Fibroblast of skin of left biceps (primary cell): ENCODE measurements around the gene THBS2.
"Not testable (repeated sequence)": the region's sequence is repeated elsewhere in the genome, so short reads cannot be mapped to it uniquely, and the experiment has no call there.

Experiments used
- DNase-seq, 2 experiments: peaks; one replicate each; pipeline ENCODE4 v3.0.0-alpha.2; 2013; ENCODE audit warnings: low read depth in 2 of 2

The THBS2 gene

DNA sequence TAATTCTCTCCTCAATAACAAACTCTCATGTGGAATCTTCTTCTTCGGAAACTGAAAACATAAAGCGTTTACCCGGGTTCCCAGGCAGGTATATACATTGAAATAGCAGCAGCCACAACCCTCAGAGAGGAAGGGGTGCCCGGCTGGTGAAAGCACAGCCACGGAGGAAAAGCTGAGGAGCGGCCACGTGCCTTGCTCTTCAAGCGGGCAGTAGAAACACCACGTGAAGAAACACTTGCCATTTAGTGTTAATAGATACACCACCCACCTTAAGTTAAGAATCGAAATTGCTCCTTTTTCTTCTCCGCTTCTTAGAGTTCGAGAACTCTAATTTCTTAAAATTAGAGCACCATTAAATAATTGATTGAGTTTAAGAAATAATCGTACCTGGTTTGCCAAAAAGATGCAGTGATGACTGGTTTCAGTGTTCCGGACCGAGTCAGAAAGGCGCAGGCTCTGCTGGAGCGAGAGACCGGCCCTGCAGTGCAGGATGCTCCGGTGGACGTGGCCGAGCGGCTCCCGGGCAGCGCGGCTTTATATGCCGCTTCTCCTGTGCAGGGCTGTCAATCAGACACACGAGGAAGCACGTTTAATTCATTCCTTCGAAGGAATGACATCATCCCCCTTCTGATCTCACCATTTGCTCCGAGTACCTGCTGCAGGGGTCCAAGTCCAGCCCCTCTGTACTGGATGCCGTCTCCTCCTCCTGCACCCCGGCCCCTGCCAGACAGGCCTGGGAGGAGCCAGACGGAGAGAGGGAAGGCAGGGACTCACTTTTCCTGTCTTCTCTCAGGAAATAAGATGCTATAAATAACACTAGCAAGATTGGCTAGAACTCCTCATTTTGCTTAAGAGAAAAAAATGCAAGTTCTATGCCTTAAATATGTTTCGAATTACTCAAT, at the start of gene THBS2:
Gene THBS2 (minus strand): TSS at position 510 of the 902 bp plus-strand sequence. CDS start 3,062 bp downstream, outside the sequence.
- peak; percentile 88 to 89 for DNase-seq

DNA sequence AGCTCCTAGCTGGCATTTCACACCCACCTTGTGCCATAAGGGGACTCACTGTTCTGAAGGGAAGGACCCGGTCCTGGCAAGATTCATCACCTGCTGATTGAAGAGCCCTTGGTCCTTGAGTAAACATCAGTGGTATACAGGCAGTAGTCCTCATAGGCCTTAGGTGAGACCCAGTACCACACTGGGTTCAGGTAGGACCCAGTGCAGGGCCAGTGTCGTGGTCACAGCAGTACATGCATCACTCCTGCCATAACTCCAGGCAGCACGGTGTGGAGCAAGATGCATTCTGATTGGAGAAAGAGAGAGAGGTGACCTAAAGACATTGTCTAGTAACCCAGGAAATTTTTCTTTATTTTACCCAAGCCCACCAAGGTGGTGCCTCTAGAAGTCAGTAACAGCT, 49.1 kb upstream of the THBS2 start:
- DNase-seq: no peak

- no peak for DNase-seq
Observed at GRCh38 chr6:169302255-169302654, 48.6 kb upstream of the THBS2 start.

GRCh38 chr6:169300916-169301315, 47.3 kb upstream of the THBS2 start:
- DNase-seq: no peak

GRCh38 chr6:169298626-169299025, 45.0 kb upstream of the THBS2 start:
- not testable (repeated sequence) for DNase-seq

GRCh38 chr6:169296622-169297021, 43.0 kb upstream of the THBS2 start:
- no peak for DNase-seq

GRCh38 chr6:169296170-169296569, 42.5 kb upstream of the THBS2 start:
- no peak for DNase-seq

DNA sequence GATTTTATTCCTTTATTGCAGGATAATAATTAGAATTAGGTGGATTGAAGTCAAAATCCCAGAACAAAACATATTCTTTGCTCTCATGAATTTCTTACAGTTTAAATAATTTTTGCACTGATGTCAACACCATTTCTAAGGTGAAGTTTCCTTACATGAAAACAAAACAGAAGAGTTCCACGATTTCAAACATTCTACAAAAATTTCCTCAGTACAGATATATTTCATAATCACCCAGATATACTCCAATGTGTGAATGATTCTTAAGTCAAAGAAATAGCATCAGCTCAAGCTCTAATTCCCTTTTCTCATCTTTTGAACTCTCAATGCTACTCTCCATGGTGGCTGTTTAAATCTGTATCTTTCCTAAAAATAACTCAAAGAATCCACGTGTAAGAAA, 39.5 kb upstream of the THBS2 start:
- no peak for DNase-seq

- DNase-seq: peak; percentile 95 to 96
Observed at GRCh38 chr6:169292338-169293124, 38.9 kb upstream of the THBS2 start.

GRCh38 chr6:169291646-169292337, 38.1 kb upstream of the THBS2 start:
- DNase-seq: no peak

- DNase-seq: no peak
Observed at GRCh38 chr6:169291148-169291547, 37.5 kb upstream of the THBS2 start.

DNA sequence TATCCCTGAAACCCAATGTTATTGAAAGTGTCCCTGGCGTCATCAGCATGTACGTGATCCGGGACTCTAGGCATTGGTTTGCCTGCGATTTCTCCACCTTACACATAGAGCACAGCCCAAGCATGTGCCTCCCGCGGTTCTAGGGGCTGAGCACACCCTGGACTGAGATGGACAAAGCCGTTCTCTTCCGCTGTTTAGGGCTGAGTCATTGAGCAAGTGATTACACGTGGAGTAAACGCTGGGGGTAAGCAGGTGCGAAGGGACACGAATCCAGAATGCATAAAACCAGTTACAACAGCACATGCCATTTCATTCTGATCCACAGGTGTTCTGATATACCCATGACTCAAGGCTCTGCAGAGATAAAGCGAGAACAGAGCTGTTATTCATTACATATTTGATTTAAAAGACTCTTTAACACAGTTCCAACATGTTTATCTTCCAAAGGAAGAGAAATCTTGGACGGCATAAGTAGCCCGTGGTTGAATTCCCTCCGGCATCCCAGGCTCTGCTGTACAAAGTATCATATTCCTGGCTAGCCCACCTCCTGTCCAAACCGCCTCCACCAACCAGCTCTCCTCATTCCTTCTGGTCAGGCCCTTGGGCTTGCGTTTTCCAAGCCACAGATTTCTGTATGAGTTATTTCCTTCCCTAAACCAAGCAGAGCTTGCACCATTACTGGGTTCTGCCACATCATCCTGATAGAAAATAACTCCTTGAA, 36.1 kb upstream of the THBS2 start:
- peak; percentile 49 to 59 for DNase-seq

- no peak for DNase-seq
Observed at GRCh38 chr6:169289257-169289618, 35.6 kb upstream of the THBS2 start.

DNA sequence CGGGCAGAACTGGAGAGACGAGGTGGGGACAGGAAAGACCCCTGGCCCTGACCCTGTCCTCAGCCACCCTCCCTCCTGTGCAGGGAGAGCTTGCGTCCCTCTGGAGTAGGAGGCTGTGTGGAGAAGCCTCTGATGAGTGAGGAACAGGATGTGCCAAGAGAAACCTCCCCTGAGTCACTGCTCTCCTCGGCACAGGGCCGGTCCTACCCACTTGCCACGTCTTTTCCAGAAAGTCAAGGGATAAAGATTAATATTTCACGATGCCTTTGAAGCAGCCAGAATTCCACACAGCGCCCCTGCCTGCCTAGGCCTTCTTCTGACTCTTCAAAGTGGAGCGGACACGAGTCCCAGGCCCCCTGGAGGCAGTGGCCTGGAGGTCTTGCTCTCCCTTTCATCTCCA, 34.9 kb upstream of the THBS2 start:
- DNase-seq: no peak

DNA sequence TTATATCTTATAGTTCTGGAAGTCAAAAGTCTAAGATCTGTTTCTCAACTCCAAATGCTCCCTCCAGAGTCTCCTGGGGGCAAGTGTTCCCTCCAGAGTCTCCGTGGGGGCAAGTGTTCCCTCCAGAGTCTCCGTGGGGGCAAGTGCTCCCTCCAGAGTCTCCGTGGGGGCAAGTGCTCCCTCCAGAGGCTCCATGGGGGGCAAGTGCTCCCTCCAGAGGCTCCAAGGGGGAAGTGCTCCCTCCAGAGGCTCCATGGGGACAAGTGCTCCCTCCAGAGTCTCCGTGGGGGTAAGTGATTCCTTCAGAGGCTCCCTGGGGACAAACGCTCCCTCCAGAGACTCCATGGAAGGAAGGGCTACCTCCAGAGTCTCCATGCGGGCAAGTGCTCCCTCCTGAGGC, 34.0 kb upstream of the THBS2 start:
- DNase-seq: no peak

GRCh38 chr6:169286961-169287360, 33.3 kb upstream of the THBS2 start:
- no peak for DNase-seq

- no peak for DNase-seq
Observed at GRCh38 chr6:169285165-169285564, 31.5 kb upstream of the THBS2 start.

DNA sequence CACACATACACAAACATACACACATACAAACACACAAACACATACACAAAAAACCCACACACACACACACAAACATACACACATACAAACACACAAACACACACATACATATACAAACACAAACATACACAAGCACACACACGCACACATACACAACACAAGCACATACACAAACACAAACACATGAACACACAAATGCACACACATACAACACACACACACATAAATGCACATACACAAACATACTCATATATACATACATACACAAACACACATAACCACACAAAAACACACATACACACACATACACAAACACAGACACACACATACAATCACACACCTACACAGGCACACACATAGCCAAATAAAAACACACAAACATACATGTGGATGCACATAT, 30.3 kb upstream of the THBS2 start:
- no peak for DNase-seq

DNA sequence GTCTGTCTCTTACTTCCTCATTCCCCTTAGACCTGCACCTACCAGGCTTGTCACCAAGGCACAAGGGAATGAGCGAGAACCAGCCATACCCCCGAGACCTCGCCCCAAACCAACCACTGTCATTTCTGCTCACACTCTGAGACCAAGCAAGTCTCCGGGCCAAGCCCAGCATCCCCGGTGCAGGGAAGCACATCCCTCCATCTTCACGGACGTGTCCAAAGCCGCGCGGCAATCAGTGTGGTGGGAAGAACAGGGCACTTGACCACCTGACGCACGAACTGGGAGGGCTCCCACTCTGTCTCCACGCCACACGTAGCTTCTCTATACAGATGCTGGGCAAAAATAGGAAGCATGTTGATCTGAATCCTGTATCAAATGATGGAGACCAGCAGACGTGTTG, 28.4 kb upstream of the THBS2 start:
- no peak for DNase-seq

DNA sequence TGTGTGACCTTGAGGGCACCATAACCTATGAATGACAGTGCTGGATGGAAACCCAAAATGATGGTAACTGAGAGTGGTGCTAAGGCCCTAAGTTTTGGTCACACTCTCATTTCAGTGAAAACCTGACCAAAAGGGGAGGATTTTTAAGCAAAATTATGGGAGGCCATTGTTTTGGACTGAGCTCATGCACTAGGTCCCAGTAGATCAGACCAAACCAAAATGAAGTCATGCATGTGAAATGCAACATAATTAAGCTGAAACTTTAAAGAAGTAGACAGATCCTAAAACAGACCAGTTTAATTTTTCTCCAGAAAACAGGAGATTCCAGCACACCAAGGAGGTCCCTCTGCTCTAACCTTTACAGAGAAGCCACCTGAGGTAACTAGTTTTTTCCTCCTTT, 24.0 kb upstream of the THBS2 start:
- no peak for DNase-seq

DNA sequence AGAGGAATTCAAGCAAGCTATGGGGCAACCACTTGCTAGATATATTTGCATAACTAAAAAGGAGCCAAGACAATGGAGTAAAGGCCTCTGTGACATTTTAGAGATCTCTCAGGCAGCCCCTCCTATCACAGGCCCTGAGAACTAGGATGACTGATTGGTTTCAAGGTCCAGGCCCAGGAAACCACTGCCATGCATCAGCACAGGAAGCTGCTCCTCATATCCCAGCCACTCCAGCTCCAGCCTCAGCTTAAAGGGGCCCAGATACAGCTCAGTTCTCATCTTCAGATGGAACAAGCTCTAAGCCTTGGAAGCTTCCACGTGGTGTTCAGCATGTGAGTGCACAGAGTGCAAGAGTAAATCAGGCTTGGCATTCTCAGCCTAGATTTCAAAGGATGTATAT, 21.1 kb upstream of the THBS2 start:
- no peak for DNase-seq

GRCh38 chr6:169273511-169273910, 19.9 kb upstream of the THBS2 start:
- DNase-seq: no peak
